Measurements from ENCODE around the gene CD302.
"Not testable (repeated sequence)": the region's sequence is repeated elsewhere in the genome, so short reads cannot be mapped to it uniquely, and the experiment has no call there.

Gene CD302

GRCh38 chr2:159797543-159798375 is at the start of gene CD302:
Gene CD302, minus strand, starts transcription at chr2:159798208. Its CDS starts 10 bp downstream, at chr2:159798198.
- DNase-seq (ENCODE audit: low read depth) = no peak

- no peak for DNase-seq (ENCODE audit: low read depth)
Measured at GRCh38 chr2:159846564-159846963, 48.6 kb upstream of the CD302 start.

GRCh38 chr2:159840616-159841015 is 42.6 kb upstream of the CD302 start:
- DNase-seq (ENCODE audit: low read depth) = no peak

GRCh38 chr2:159832858-159833257 is 34.9 kb upstream of the CD302 start:
- DNase-seq (ENCODE audit: low read depth) = no peak

- no peak for DNase-seq (ENCODE audit: low read depth)
Measured at GRCh38 chr2:159832026-159832425, 34.0 kb upstream of the CD302 start.

- DNase-seq (ENCODE audit: low read depth) = no peak
Measured at GRCh38 chr2:159829376-159829775, 31.4 kb upstream of the CD302 start.

- DNase-seq (ENCODE audit: low read depth) = no peak
Measured at GRCh38 chr2:159828738-159829137, 30.7 kb upstream of the CD302 start.

- not testable (repeated sequence) for DNase-seq (ENCODE audit: low read depth)
Measured at GRCh38 chr2:159822478-159822833, 24.4 kb upstream of the CD302 start.

- not testable (repeated sequence) for DNase-seq (ENCODE audit: low read depth)
Measured at GRCh38 chr2:159821775-159822477, 23.9 kb upstream of the CD302 start.

GRCh38 chr2:159818940-159819339 is 20.9 kb upstream of the CD302 start:
- DNase-seq (ENCODE audit: low read depth) = no peak

GRCh38 chr2:159817283-159817682 is 19.3 kb upstream of the CD302 start:
- no peak for DNase-seq (ENCODE audit: low read depth)

- no peak for DNase-seq (ENCODE audit: low read depth)
Measured at GRCh38 chr2:159811232-159811631, 13.2 kb upstream of the CD302 start.

GRCh38 chr2:159808032-159808425 is 10.0 kb upstream of the CD302 start:
- no peak for DNase-seq (ENCODE audit: low read depth)

GRCh38 chr2:159807183-159808031 is 9.4 kb upstream of the CD302 start:
- no peak for DNase-seq (ENCODE audit: low read depth)

GRCh38 chr2:159804941-159805340 is 6.9 kb upstream of the CD302 start:
- no peak for DNase-seq (ENCODE audit: low read depth)

GRCh38 chr2:159803235-159803962 is 5.4 kb upstream of the CD302 start:
- DNase-seq (ENCODE audit: low read depth) = no peak

GRCh38 chr2:159802673-159803072 is 4.7 kb upstream of the CD302 start:
- DNase-seq (ENCODE audit: low read depth) = no peak

- DNase-seq (ENCODE audit: low read depth) = no peak
Measured at GRCh38 chr2:159799833-159800232, 1.8 kb upstream of the CD302 start.

GRCh38 chr2:159798376-159798725 is 343 bp upstream of the CD302 start:
- no peak for DNase-seq (ENCODE audit: low read depth)

- DNase-seq (ENCODE audit: low read depth) = no peak
Measured at GRCh38 chr2:159797225-159797542, 824 bp downstream of the CD302 start.

- DNase-seq (ENCODE audit: low read depth) = no peak
Measured at GRCh38 chr2:159795841-159796690, 1.9 kb downstream of the CD302 start.
